Ishikawa (cell line): Measurements from ENCODE around the gene PPM1B.

Source experiments
- CREB1 ChIP-seq: IDR thresholded peaks from 2 replicates; pipeline ENCODE4 v1.6.1; 2012; ENCODE audit warnings: low read depth
- EGR1 ChIP-seq: IDR thresholded peaks from 2 replicates; pipeline ENCODE4 v1.6.1; 2012
- EP300 ChIP-seq: IDR thresholded peaks from 2 replicates; pipeline ENCODE4 v1.6.1; 2012; ENCODE audit warnings: borderline replicate concordance
- FOXM1 ChIP-seq: IDR thresholded peaks from 2 replicates; pipeline ENCODE4 v1.6.1; 2012; ENCODE audit warnings: low read depth, borderline replicate concordance
- MAX ChIP-seq: IDR thresholded peaks from 2 replicates; pipeline ENCODE4 v1.6.1; 2012
- RAD21 ChIP-seq: IDR thresholded peaks from 2 replicates; pipeline ENCODE4 v1.6.1; 2012; ENCODE audit warnings: low read depth
- REST ChIP-seq: IDR thresholded peaks from 2 replicates; pipeline ENCODE4 v1.6.1; 2012; ENCODE audit warnings: low read depth, mild to moderate bottlenecking
- TAF1 ChIP-seq: IDR thresholded peaks from 2 replicates; pipeline ENCODE4 v1.6.1; 2012; ENCODE audit warnings: low read depth, mild to moderate bottlenecking
- TCF12 ChIP-seq: IDR thresholded peaks from 2 replicates; pipeline ENCODE4 v1.6.1; 2012; ENCODE audit warnings: low read depth
- TEAD4 ChIP-seq: IDR thresholded peaks from 2 replicates; pipeline ENCODE4 v1.6.1; 2012
- USF1 ChIP-seq: IDR thresholded peaks from 2 replicates; pipeline ENCODE4 v1.6.1; 2012
- ZBTB7A ChIP-seq: IDR thresholded peaks from 2 replicates; pipeline ENCODE4 v1.6.1; 2012; ENCODE audit warnings: low read depth

- TF ChIP-seq EP300 (no peak), MAX (no peak), REST (no peak), TEAD4 (no peak), USF1 (no peak), FOXM1 (no peak), ZBTB7A (no peak), RAD21 (no peak), TAF1 (no peak), CREB1 (no peak), EGR1 (no peak), TCF12 (no peak)
Measured at GRCh38 chr2:44190526-44190925, 21.9 kb downstream of the PPM1B start.
